ENCODE results near the gene LENG1. TPM values are rescaled to one million over a fixed set of nuclear protein-coding genes. Genes with fewer than 3 reads are reported as not detected.
"Not testable (repeated sequence)": the region's sequence is repeated elsewhere in the genome, so short reads cannot be mapped to it uniquely, and the experiment has no call there.

Gene LENG1
- 4.7 and 5.3 TPM in 2 replicates for total RNA-seq

DNA sequence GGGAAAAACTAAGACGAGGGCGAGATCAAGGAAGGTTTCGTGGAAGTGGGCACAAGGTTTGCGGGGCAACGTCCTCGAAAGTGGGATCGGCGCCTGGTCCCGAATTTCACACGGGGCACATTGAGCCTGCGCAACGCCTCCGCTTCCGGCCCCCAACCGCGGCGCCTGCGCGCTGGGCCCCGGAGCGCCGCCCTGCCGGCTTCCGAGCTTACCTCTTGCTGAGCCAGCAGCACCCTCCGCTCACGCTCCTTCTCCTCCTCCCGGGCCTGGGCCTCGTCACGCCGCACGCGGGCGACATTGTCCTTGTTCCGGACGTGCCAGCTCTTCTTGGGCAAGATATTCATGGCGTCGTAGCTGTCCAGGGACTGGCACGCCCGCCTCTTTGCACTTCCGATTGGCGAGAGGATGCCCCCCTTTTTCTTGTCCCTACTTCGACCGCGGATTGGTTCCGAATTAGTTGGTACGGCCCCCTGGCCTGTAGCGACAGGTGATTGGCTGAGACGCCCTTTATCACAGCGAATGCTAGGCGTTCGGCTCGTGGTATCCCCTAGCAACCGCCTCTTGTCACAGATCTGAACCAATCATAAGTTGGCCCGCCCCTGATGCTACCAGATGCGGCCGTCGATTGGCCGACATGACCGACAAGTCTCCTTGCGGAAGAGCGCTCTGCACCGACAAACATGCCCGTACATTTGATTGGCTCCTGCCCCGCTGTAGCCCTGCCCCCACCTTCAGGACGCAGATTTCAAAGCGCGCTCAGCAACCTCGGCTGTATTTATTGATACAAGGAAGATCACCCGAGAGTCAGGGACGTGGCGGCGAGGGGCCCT is at the start of gene LENG1:
TSS of gene LENG1 (minus strand) at position 370 of the 830 bp plus-strand sequence. CDS start at position 344, 26 bp downstream.
- H4K20me1 ChIP-seq (ENCODE audit: insufficient read depth, low read length): peaks cover 6% of the 10 kb centered on the region
- TF ChIP-seq, protein P1, sequence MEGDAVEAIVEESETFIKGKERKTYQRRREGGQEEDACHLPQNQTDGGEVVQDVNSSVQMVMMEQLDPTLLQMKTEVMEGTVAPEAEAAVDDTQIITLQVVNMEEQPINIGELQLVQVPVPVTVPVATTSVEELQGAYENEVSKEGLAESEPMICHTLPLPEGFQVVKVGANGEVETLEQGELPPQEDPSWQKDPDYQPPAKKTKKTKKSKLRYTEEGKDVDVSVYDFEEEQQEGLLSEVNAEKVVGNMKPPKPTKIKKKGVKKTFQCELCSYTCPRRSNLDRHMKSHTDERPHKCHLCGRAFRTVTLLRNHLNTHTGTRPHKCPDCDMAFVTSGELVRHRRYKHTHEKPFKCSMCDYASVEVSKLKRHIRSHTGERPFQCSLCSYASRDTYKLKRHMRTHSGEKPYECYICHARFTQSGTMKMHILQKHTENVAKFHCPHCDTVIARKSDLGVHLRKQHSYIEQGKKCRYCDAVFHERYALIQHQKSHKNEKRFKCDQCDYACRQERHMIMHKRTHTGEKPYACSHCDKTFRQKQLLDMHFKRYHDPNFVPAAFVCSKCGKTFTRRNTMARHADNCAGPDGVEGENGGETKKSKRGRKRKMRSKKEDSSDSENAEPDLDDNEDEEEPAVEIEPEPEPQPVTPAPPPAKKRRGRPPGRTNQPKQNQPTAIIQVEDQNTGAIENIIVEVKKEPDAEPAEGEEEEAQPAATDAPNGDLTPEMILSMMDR (IDR thresholded peaks at IDR 0.05; ENCODE audit: extremely low read depth, low read depth, low read length): peak; percentile 8
- H3K27me3 ChIP-seq (ENCODE audit: insufficient read depth, low read length): peaks cover 4% of the 10 kb centered on the region
- peaks cover 13% of the 10 kb centered on the region for H3K79me2 ChIP-seq (ENCODE audit: insufficient read depth, low read length)
- peaks cover 26% of the 10 kb centered on the region for H3K4me1 ChIP-seq (ENCODE audit: insufficient read depth, low read length)
- peak within 1 kb of the TSS; percentile 99 for H3K4me2 ChIP-seq (ENCODE audit: insufficient read depth, low read length)
- DNase-seq (ENCODE audit: insufficient read length, low spot score, missing footprints): peak; percentile 100
- peak within 1 kb of the TSS; percentile 98 for H3K27ac ChIP-seq (ENCODE audit: low read depth, low read length)
- H3K36me3 ChIP-seq (ENCODE audit: insufficient read depth, low read length): peaks cover 35% of the 10 kb centered on the region
- no peaks in the 10 kb centered on the region for H3K9me3 ChIP-seq (ENCODE audit: low read depth, low read length)
- peak within 1 kb of the TSS; percentile 95 for H2AFZ ChIP-seq (ENCODE audit: low read length)
- H3K4me3 ChIP-seq (ENCODE audit: insufficient read depth, low read length): peak within 1 kb of the TSS; percentile 98

DNA sequence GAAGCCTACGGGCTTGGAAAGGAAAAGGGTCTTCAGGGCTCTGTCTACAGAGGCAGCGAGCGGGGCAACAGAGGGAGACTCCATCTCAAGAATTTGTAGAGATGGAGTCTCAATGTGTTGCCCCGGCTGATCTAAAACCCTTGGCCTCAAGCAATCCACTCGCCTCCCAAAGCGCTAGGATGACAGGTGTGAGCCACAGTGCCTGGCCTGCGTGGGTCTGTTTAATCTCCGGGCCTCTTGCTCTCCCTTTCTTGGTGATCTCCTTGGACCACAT is 49.2 kb upstream of the LENG1 start:
- no peak for DNase-seq (ENCODE audit: insufficient read length, low spot score, missing footprints)
- H3K27me3 ChIP-seq (ENCODE audit: insufficient read depth, low read length): no peaks in the 10 kb centered on the region
- peaks cover 50% of the 10 kb centered on the region for H3K36me3 ChIP-seq (ENCODE audit: insufficient read depth, low read length)
- TF ChIP-seq, protein P1 (IDR thresholded peaks at IDR 0.05; ENCODE audit: extremely low read depth, low read depth, low read length): no peak
- no peaks in the 10 kb centered on the region for H3K9me3 ChIP-seq (ENCODE audit: low read depth, low read length)
- peak overlapping the region; percentile 87 for H3K27ac ChIP-seq (ENCODE audit: low read depth, low read length)
- no peak overlapping the region for H2AFZ ChIP-seq (ENCODE audit: low read length)
- no peak overlapping the region for H3K4me3 ChIP-seq (ENCODE audit: insufficient read depth, low read length)
- peaks cover 60% of the 10 kb centered on the region for H3K79me2 ChIP-seq (ENCODE audit: insufficient read depth, low read length)
- peaks cover 63% of the 10 kb centered on the region for H3K4me1 ChIP-seq (ENCODE audit: insufficient read depth, low read length)
- H4K20me1 ChIP-seq (ENCODE audit: insufficient read depth, low read length): peaks cover 77% of the 10 kb centered on the region
- H3K4me2 ChIP-seq (ENCODE audit: insufficient read depth, low read length): no peak overlapping the region

DNA sequence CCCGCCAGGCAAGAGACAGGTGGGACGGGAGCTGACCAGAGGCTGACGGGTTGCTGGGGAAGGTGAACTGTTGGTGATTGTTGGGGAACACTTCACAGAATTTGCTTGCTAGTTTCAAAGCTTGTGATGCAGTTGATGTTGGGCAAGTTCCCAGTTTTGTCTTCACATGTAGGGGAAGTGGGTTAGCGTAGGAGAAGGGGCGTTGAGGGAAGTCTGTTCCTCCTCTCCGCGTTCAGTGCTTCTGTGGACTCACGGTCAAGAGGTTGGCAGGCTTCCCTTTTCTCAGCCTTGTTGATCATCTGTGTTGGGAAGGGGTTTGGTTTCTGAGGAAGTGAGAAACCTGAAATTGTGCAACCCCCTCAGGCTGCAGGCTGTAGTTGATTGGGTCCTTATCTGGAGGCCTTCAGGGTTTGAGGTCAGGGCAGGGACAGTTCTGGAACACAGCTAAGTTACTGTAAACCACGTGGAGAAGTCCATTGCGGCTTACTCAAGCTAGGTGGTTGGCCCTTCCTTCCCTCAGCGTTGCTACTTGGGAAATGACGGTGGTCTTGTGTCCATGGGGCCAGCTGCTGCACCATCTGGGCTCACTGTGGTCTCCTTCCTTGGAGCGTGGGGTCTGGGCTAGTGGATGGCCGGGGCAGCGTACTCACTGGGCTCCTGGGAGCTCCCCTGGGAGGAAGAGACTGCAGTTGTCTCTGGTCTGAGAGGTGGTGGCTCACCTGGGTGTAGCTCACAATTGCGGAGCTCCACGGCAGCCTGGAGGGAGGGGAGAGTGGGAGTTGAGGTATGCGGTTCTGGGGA is 48.7 kb upstream of the LENG1 start:
- Histone ChIP-seq H3K4me1 (ENCODE audit: insufficient read depth, low read length) (peaks cover 68% of the 10 kb centered on the region), H4K20me1 (ENCODE audit: insufficient read depth, low read length) (peaks cover 83% of the 10 kb centered on the region), H3K27ac (ENCODE audit: low read depth, low read length) (peak overlapping the region; percentile 87), H3K27me3 (ENCODE audit: insufficient read depth, low read length) (no peaks in the 10 kb centered on the region), H3K9me3 (ENCODE audit: low read depth, low read length) (no peaks in the 10 kb centered on the region), H3K79me2 (ENCODE audit: insufficient read depth, low read length) (peaks cover 64% of the 10 kb centered on the region), H3K36me3 (ENCODE audit: insufficient read depth, low read length) (peaks cover 55% of the 10 kb centered on the region), H3K4me3 (ENCODE audit: insufficient read depth, low read length) (no peak overlapping the region), H3K4me2 (ENCODE audit: insufficient read depth, low read length) (peak overlapping the region; percentile 42), H2AFZ (ENCODE audit: low read length) (no peak overlapping the region)
- TF ChIP-seq, protein P1 (IDR thresholded peaks at IDR 0.05; ENCODE audit: extremely low read depth, low read depth, low read length): no peak
- DNase-seq (ENCODE audit: insufficient read length, low spot score, missing footprints): peak; percentile 73

DNA sequence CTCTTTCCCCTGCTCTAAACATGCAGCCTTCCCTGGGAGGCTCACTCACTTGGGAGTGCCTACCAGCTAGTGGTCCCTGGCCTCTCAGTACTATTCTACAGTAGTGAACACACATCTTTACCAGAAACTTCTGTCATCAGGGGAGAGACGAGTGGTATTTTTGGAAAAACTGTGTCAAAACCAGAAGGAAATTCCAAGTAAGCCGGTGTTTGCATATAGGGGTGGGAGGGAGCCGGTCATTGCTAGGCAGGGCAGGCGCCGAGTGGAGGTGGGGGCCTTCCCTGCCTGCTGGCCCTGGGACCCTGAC is 48.1 kb upstream of the LENG1 start:
- H3K79me2 ChIP-seq (ENCODE audit: insufficient read depth, low read length): peaks cover 68% of the 10 kb centered on the region
- TF ChIP-seq, protein P1 (IDR thresholded peaks at IDR 0.05; ENCODE audit: extremely low read depth, low read depth, low read length): no peak
- H3K27me3 ChIP-seq (ENCODE audit: insufficient read depth, low read length): no peaks in the 10 kb centered on the region
- peaks cover 60% of the 10 kb centered on the region for H3K36me3 ChIP-seq (ENCODE audit: insufficient read depth, low read length)
- peak; percentile 51 for DNase-seq (ENCODE audit: insufficient read length, low spot score, missing footprints)
- peak overlapping the region; percentile 87 for H3K27ac ChIP-seq (ENCODE audit: low read depth, low read length)
- no peak overlapping the region for H2AFZ ChIP-seq (ENCODE audit: low read length)
- H3K4me3 ChIP-seq (ENCODE audit: insufficient read depth, low read length): no peak overlapping the region
- H3K9me3 ChIP-seq (ENCODE audit: low read depth, low read length): no peaks in the 10 kb centered on the region
- H4K20me1 ChIP-seq (ENCODE audit: insufficient read depth, low read length): peaks cover 86% of the 10 kb centered on the region
- H3K4me2 ChIP-seq (ENCODE audit: insufficient read depth, low read length): peak overlapping the region; percentile 42
- peaks cover 74% of the 10 kb centered on the region for H3K4me1 ChIP-seq (ENCODE audit: insufficient read depth, low read length)

DNA sequence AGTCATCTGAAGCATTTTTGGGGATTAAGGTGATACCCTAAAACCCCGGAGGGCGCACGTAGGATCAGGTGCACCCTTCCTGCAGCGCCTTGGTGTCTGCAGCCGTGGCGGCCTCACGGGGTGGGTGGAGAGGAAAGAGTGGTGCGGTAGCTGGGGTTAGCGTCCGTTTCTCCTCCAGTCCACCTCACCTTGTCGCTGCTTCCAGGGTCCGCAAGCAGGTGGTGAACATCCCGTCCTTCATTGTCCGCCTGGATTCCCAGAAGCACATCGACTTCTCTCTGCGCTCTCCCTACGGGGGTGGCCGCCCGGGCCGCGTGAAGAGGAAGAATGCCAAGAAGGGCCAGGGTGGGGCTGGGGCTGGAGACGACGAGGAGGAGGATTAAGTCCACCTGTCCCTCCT is 47.7 kb upstream of the LENG1 start:
- not testable (repeated sequence) for H3K4me2 ChIP-seq (ENCODE audit: insufficient read depth, low read length); H2AFZ ChIP-seq (ENCODE audit: low read length); DNase-seq (ENCODE audit: insufficient read length, low spot score, missing footprints); H3K9me3 ChIP-seq (ENCODE audit: low read depth, low read length); H3K4me3 ChIP-seq (ENCODE audit: insufficient read depth, low read length); H3K27me3 ChIP-seq (ENCODE audit: insufficient read depth, low read length)
- peaks cover 72% of the 10 kb centered on the region for H3K79me2 ChIP-seq (ENCODE audit: insufficient read depth, low read length)
- peak overlapping the region; percentile 87 for H3K27ac ChIP-seq (ENCODE audit: low read depth, low read length)
- peaks cover 78% of the 10 kb centered on the region for H3K4me1 ChIP-seq (ENCODE audit: insufficient read depth, low read length)
- peaks cover 89% of the 10 kb centered on the region for H4K20me1 ChIP-seq (ENCODE audit: insufficient read depth, low read length)
- peaks cover 65% of the 10 kb centered on the region for H3K36me3 ChIP-seq (ENCODE audit: insufficient read depth, low read length)
